Gastroesophageal sphincter (tissue), 3 donors: ENCODE results near the gene GATB.

Experiments
- POLR2A ChIP-seq, 2 donors: fragments of 450-650 bp; IDR thresholded peaks; one replicate each; pipeline ENCODE4 v1.6.1; 2017; ENCODE audit warnings: antibody characterized with exemption in 2 of 2, mild to moderate bottlenecking in 2 of 2, moderate library complexity in 1 of 2
- POLR2AphosphoS5 ChIP-seq: sonication (generic); formaldehyde crosslinking; IDR thresholded peaks from one replicate; pipeline ENCODE4 v1.6.1; 2017; ENCODE audit warnings: antibody characterized with exemption
- TF ChIP-seq, protein P1 (sequence below), 4 experiments: fragments of 200-600 bp in 2 of 4; fragments of 450-650 bp in 2 of 4; sonication (generic) in 1 of 4; IDR thresholded peaks; one replicate each; pipeline ENCODE4 v1.5.1; 2017 to 2019; ENCODE audit warnings: antibody characterized with exemption in 4 of 4, mild to moderate bottlenecking in 2 of 4, moderate library complexity in 2 of 4

DNA sequence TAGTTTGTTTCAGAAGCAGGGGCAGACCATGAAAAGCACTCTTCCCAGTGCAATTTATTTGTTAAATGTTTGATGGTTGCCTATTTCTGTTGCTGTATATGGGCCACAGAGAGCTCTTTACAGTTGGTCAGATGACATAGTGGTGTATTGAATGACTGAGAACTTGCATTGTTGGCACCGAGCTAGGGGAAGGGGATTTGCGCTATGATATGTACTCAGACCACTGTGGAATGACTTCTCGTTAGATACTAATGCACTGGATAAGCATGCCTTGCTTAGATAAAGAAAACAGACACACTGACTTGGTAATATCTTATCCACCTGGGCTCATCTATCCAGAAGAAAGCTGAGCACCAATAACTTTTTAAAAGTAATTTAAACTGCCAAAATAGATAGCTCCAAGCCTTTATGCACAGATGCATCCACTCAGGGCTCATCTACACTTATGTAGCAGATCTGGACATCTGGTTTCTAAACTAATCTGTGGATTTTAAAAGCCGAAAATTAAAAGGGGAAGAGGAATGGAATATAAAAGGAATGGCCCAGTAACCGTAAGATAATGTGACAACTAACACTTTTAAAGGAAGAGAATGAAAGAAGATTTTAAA, 132.7 kb downstream of the GATB start:
- TF ChIP-seq, protein P1, sequence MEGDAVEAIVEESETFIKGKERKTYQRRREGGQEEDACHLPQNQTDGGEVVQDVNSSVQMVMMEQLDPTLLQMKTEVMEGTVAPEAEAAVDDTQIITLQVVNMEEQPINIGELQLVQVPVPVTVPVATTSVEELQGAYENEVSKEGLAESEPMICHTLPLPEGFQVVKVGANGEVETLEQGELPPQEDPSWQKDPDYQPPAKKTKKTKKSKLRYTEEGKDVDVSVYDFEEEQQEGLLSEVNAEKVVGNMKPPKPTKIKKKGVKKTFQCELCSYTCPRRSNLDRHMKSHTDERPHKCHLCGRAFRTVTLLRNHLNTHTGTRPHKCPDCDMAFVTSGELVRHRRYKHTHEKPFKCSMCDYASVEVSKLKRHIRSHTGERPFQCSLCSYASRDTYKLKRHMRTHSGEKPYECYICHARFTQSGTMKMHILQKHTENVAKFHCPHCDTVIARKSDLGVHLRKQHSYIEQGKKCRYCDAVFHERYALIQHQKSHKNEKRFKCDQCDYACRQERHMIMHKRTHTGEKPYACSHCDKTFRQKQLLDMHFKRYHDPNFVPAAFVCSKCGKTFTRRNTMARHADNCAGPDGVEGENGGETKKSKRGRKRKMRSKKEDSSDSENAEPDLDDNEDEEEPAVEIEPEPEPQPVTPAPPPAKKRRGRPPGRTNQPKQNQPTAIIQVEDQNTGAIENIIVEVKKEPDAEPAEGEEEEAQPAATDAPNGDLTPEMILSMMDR (IDR thresholded peaks at IDR 0.05) = no peak
- TF ChIP-seq POLR2AphosphoS5 (no peak), POLR2A (IDR thresholded peaks at IDR 0.05) (no peak)
